ENCODE measurements around the gene CLDN2. TPM values are rescaled to one million over a fixed set of nuclear protein-coding genes. Genes with fewer than 3 reads are reported as not detected.
"Not testable (repeated sequence)": the region's sequence is repeated elsewhere in the genome, so short reads cannot be mapped to it uniquely, and the experiment has no call there.

Gene CLDN2
- total RNA-seq, 1 donor: not detected

- not testable (repeated sequence) for H3K27me3 ChIP-seq (ENCODE audit: insufficient read depth, low read length); H3K9me3 ChIP-seq (ENCODE audit: low read depth, low read length); H3K4me1 ChIP-seq (ENCODE audit: insufficient read depth, low read length); H3K4me3 ChIP-seq (ENCODE audit: low read length)
Measured at GRCh38 chrX:106966547-106966946, 46.3 kb downstream of the CLDN2 start.

GRCh38 chrX:106972896-106973295, 52.7 kb downstream of the CLDN2 start:
- Histone ChIP-seq H3K4me3 (ENCODE audit: low read length) (no peak overlapping the region), H3K27me3 (ENCODE audit: insufficient read depth, low read length) (no peaks in the 10 kb centered on the region), H3K4me1 (ENCODE audit: insufficient read depth, low read length) (no peaks in the 10 kb centered on the region), H3K9me3 (ENCODE audit: low read depth, low read length) (no peaks in the 10 kb centered on the region)

- H3K27me3 ChIP-seq (ENCODE audit: insufficient read depth, low read length): no peaks in the 10 kb centered on the region
- H3K4me1 ChIP-seq (ENCODE audit: insufficient read depth, low read length): no peaks in the 10 kb centered on the region
- no peak overlapping the region for H3K4me3 ChIP-seq (ENCODE audit: low read length)
- H3K9me3 ChIP-seq (ENCODE audit: low read depth, low read length): no peaks in the 10 kb centered on the region
Measured at GRCh38 chrX:106973433-106974149, 53.4 kb downstream of the CLDN2 start.

GRCh38 chrX:106976416-106976815, 56.2 kb downstream of the CLDN2 start:
- Histone ChIP-seq H3K27me3 (ENCODE audit: insufficient read depth, low read length) (no peaks in the 10 kb centered on the region), H3K4me1 (ENCODE audit: insufficient read depth, low read length) (no peaks in the 10 kb centered on the region), H3K9me3 (ENCODE audit: low read depth, low read length) (no peaks in the 10 kb centered on the region), H3K4me3 (ENCODE audit: low read length) (no peak overlapping the region)

Other genes starting within 250 kb of the CLDN2 start
- gene RNF128, start 193.7 kb upstream of the CLDN2 start, total RNA-seq: not detected
- gene TBC1D8B, start 117.7 kb upstream of the CLDN2 start, total RNA-seq: 0.73 TPM
- not detected for gene RIPPLY1, start 17.1 kb upstream of the CLDN2 start, total RNA-seq
- gene MORC4, start 79.8 kb downstream of the CLDN2 start, total RNA-seq: 11.5 TPM
- gene RBM41, start 198.4 kb downstream of the CLDN2 start, total RNA-seq: 10.9 TPM

Data from mononuclear cell (primary cell).